ENCODE data around the gene NFIA. TPM values are rescaled to one million over a fixed set of nuclear protein-coding genes. Genes with fewer than 3 reads are reported as not detected.

The NFIA gene
- total RNA-seq, 3 donors from 2014 or later = 2.7 to 6.9 (median 5.8) TPM

DNA sequence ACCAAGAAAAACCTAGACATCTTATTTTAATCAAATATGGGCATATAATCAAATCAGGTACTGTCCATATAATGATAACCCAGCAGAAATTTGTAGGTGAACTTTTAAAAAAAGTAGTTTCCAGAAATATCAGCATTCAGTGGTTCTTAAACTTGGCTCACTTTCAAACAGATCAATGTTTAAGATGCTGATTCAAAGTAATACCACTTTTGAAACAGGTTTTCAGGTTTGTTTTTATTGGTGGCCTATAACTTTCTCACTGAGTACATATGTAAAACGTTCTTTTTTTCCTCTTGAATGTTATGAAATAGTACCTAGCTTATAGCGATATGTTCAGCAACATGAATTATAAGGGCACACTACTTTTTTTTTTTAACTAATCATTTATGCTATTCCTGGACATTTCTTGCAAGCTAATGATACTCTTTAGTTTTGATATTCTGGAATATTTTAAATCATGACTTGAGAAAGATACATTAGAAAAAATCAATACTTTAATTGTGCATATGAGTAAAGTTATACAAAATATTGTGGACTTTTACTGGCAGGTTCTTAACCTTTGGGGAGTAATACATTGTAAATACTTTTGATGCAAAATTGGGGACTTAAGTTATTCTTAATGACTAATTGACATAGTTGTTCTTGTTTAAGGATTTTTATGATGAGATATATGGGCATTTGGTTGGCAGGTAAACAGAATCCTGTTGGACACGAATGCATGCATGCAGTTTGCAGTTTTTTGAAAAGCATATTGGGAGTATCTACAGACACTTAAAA lies 3.0 kb downstream of the NFIA start:
- Mint-ChIP-seq H3K36me3 (ENCODE audit: insufficient read depth) (peaks cover 5% of the 10 kb centered on the region), H3K27me3 (ENCODE audit: low read depth) (peaks cover 9% of the 10 kb centered on the region), H3K9me3 (no peaks in the 10 kb centered on the region), H3K4me3 (no peak overlapping the region), H3K4me1 (ENCODE audit: low read depth) (peaks cover 19% of the 10 kb centered on the region)
- ATAC-seq (no peak), DNase-seq (no peak)

DNA sequence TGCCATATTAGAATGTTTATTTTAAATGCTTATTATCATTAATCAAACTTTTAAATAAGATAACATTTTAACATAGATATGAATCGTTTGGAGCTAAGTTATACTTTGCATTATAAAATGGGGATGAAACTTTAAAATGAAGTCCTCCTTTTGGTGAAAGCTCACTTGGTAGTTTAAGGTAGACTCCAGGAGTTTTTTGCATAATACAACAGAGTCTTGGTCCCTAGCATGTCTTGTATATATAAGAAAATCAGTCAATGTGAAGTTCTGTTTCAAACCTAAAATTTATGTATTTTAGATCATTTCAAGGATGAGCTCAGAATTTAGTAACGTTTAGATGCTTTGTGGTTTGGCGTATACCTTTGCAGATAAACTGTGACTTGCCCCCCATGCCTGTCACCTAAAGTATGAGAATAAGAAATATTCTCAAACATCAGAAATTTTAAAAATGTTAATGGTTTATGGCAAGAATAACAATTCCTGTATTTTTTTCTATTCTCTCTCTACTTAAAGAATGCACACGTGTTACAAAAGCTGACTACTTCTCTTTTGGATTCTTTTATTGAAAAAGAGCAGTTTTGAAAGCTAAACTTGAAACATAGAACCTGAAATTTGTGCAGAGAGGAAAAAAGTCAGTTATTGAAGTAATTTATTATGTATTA lies 3.8 kb downstream of the NFIA start:
- ATAC-seq (no peak), DNase-seq (no peak)
- Mint-ChIP-seq H3K4me1 (ENCODE audit: low read depth) (peaks cover 12% of the 10 kb centered on the region), H3K36me3 (ENCODE audit: insufficient read depth) (peaks cover 5% of the 10 kb centered on the region), H3K9me3 (no peaks in the 10 kb centered on the region), H3K27me3 (ENCODE audit: low read depth) (peaks cover 6% of the 10 kb centered on the region), H3K4me3 (no peak overlapping the region)

DNA sequence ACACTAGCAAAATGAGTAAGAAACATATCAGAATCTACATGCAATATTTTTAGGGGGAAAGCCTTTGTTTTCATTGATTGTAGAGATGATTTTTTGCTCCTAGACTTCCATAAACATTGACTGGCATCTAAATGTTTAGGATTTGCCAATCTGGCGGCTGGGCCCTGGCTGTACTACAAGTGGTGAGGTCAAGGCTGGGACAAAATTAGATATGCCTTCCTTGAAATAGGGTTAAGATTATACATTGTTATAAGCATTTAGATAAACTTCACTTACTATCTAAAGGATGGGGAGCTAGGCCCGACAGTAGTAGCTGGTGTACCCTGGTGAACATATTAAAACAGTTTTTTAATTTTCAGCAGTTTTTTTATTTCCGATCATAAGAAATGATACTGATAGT lies 5.2 kb downstream of the NFIA start:
- Mint-ChIP-seq H3K4me1 (ENCODE audit: low read depth) (peaks cover 5% of the 10 kb centered on the region), H3K36me3 (ENCODE audit: insufficient read depth) (peaks cover 5% of the 10 kb centered on the region), H3K4me3 (no peak overlapping the region), H3K27me3 (ENCODE audit: low read depth) (peaks cover 6% of the 10 kb centered on the region), H3K9me3 (no peaks in the 10 kb centered on the region)
- ATAC-seq (no peak), DNase-seq (no peak)

DNA sequence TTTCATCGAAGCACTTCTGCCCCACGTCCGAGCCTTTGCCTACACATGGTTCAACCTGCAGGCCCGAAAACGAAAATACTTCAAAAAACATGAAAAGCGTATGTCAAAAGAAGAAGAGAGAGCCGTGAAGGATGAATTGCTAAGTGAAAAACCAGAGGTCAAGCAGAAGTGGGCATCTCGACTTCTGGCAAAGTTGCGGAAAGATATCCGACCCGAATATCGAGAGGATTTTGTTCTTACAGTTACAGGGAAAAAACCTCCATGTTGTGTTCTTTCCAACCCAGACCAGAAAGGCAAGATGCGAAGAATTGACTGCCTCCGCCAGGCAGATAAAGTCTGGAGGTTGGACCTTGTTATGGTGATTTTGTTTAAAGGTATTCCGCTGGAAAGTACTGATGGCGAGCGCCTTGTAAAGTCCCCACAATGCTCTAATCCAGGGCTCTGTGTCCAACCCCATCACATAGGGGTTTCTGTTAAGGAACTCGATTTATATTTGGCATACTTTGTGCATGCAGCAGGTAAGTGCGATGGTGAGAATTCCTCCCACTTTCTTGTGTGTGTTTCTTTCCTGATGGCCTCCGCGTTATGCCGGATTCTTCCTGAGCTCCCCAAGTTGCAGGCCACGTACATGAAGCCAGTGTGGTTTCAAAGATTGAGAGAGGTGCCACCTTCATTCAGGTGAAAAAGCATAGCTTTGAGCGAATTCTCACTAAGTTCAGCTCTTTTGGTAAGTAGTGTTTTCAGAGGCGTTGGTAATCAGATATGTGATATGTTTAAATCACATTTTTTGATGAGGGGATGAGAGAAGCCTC lies 6.0 kb downstream of the NFIA start:
- Mint-ChIP-seq H3K36me3 (ENCODE audit: insufficient read depth) (peaks cover 5% of the 10 kb centered on the region), H3K4me3 (no peak overlapping the region), H3K4me1 (ENCODE audit: low read depth) (peaks cover 5% of the 10 kb centered on the region), H3K27me3 (ENCODE audit: low read depth) (peaks cover 6% of the 10 kb centered on the region), H3K9me3 (no peaks in the 10 kb centered on the region)
- DNase-seq = no peak
- no peak for ATAC-seq

DNA sequence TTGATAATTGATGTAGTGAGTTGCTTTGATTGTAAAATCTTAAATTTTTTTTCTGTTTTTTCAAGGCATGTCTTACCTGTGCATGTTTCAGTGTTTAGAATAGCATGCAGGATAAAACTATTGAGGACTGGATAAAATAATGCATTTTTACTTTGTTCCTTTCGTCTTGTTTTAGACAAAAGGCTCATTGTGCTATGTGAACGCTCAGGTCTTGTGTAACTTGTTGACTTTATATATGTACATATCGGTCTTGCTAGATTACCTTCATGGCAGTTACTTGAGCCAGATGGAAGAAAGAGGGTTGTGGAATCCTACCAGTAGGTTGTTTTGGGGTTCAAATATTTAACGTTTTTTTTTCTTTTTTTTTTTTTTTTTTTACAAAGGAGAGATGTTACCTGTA lies 7.0 kb downstream of the NFIA start:
- ATAC-seq = no peak
- DNase-seq = no peak
- no peaks in the 10 kb centered on the region for H3K4me1 Mint-ChIP-seq (ENCODE audit: low read depth)
- peaks cover 1% of the 10 kb centered on the region for H3K27me3 Mint-ChIP-seq (ENCODE audit: low read depth)
- H3K36me3 Mint-ChIP-seq (ENCODE audit: insufficient read depth) = peaks cover 5% of the 10 kb centered on the region
- H3K4me3 Mint-ChIP-seq = no peak overlapping the region
- no peaks in the 10 kb centered on the region for H3K9me3 Mint-ChIP-seq

DNA sequence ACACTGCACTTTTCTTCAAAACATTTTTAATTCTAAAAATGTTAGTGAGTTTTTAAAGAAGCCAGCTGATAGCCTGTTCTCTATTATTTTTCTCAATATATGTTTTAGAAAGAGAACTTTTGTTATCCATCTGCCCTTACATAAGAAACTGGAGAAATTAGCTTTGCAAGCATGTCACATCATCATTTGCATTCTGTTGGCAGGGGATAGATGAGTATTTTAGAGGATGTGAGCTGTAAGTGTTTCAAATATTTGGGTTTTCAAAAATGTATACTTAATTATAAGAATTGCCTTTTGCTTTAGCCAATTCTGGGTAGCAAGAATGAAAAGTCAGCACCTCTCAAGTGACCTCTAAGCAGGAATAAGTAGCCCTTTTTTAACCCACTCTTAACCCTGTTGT lies 7.4 kb downstream of the NFIA start:
- ATAC-seq (no peak), DNase-seq (no peak)
- H3K4me1 Mint-ChIP-seq (ENCODE audit: low read depth) = no peaks in the 10 kb centered on the region
- no peaks in the 10 kb centered on the region for H3K9me3 Mint-ChIP-seq
- H3K27me3 Mint-ChIP-seq (ENCODE audit: low read depth) = no peaks in the 10 kb centered on the region
- no peak overlapping the region for H3K4me3 Mint-ChIP-seq
- peaks cover 5% of the 10 kb centered on the region for H3K36me3 Mint-ChIP-seq (ENCODE audit: insufficient read depth)

DNA sequence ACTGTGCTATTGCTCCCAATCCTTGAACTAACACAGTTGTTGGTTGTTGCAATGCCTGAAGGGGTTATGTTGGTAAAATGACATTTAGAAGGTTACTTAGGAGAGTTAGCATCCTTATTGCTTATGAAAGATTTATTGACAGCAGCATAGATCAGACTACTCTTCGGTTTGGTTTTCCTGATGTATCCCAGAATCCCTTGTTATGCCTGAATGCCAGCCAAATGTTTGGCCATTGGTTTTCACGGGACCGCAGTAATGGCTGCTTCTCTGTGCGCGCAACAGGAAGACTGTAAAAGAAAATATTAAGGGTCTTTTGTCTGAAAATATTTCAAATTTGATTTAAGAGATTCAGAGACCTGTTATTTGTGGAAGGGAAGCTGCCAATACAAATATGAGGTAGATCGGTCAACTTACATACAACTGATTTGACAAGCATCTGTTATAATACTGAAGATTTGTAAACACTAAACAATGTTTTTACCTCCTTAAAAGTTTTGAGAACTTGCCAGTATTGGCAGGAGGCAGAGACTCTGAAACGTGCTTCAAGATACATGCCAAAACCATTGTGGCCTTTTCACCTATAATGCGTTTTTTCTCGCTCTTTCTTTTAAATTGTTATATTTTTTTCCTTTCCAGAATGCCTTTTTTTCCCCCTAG lies 8.3 kb downstream of the NFIA start:
- ATAC-seq (no peak), DNase-seq (no peak)
- Mint-ChIP-seq H3K27me3 (ENCODE audit: low read depth) (no peaks in the 10 kb centered on the region), H3K36me3 (ENCODE audit: insufficient read depth) (peaks cover 5% of the 10 kb centered on the region), H3K4me1 (ENCODE audit: low read depth) (no peaks in the 10 kb centered on the region), H3K4me3 (no peak overlapping the region), H3K9me3 (no peaks in the 10 kb centered on the region)

DNA sequence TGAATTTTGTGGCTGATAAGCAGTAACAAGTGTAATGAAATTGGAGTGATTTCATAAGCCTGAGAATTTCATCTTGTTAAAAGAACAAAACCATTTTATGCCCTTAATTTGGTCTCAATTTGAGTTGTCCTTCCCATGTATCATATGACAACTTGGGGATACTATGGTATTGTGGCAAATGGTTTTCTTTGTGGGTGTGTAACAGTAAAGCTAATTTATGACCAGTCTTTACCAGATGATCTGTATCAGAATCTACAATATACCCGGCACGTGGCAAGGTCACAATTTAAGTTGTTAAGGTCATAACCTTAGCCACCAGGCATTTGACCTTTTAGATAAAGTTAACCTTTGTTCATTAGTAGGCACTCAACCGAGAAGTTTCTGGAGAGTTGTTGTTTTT lies 9.1 kb downstream of the NFIA start:
- DNase-seq = no peak
- no peak overlapping the region for H3K4me3 Mint-ChIP-seq
- ATAC-seq = no peak
- H3K4me1 Mint-ChIP-seq (ENCODE audit: low read depth) = no peaks in the 10 kb centered on the region
- no peaks in the 10 kb centered on the region for H3K27me3 Mint-ChIP-seq (ENCODE audit: low read depth)
- H3K36me3 Mint-ChIP-seq (ENCODE audit: insufficient read depth) = peaks cover 5% of the 10 kb centered on the region
- H3K9me3 Mint-ChIP-seq = no peaks in the 10 kb centered on the region

DNA sequence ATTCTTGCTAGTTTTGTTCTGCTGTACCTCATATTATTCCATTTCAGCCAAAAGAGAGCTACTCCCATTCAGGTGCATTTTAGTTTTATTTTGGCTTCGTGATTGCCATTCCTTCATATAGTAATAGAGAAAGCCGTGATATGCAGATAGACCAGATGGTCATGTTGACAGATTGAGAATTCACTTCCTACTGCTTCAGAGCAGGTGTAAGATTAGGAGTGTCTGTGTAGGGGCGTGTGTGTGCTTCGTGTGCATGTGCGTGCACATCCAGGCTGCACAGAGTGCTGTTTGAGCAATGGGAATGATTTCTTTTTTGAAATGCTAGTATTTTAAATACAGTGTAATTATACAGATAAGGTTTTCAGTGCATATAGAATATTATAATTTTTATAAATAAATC lies 10.3 kb downstream of the NFIA start:
- ATAC-seq (no peak), DNase-seq (no peak)
- Mint-ChIP-seq H3K4me3 (no peak overlapping the region), H3K27me3 (ENCODE audit: low read depth) (no peaks in the 10 kb centered on the region), H3K4me1 (ENCODE audit: low read depth) (no peaks in the 10 kb centered on the region), H3K36me3 (ENCODE audit: insufficient read depth) (peaks cover 5% of the 10 kb centered on the region), H3K9me3 (no peaks in the 10 kb centered on the region)

DNA sequence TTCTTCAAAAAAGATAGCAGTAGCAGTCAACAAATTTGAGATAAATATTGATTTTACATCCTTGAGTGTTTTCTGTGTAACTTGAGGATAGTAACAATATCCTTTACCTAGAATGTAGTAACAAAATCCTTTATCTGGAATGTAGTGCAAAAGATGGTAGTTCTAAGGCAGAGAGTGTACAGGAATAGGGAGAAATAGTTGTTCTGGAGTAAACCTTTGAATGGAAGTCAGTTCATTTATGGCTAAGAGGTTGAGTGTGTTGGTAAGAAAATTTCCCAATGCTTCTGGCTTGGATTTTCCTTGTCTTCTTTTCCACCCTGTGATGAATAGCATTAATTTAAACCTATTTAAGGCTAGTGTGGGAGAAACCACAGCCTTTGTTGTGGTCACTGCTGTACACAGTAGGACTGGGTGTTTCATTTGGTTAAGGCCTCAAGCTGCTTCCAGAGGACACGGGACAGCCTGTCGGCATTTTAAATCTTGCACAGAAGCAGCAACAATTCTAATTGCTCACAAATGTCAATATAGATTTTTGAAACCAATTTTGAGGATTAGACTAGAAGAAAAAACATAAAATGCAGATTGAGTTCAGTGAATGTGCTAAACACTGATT lies 11.3 kb downstream of the NFIA start:
- DNase-seq (no peak), ATAC-seq (no peak)
- Mint-ChIP-seq H3K27me3 (ENCODE audit: low read depth) (no peaks in the 10 kb centered on the region), H3K4me3 (no peak overlapping the region), H3K36me3 (ENCODE audit: insufficient read depth) (peaks cover 2% of the 10 kb centered on the region), H3K9me3 (no peaks in the 10 kb centered on the region), H3K4me1 (ENCODE audit: low read depth) (no peaks in the 10 kb centered on the region)

DNA sequence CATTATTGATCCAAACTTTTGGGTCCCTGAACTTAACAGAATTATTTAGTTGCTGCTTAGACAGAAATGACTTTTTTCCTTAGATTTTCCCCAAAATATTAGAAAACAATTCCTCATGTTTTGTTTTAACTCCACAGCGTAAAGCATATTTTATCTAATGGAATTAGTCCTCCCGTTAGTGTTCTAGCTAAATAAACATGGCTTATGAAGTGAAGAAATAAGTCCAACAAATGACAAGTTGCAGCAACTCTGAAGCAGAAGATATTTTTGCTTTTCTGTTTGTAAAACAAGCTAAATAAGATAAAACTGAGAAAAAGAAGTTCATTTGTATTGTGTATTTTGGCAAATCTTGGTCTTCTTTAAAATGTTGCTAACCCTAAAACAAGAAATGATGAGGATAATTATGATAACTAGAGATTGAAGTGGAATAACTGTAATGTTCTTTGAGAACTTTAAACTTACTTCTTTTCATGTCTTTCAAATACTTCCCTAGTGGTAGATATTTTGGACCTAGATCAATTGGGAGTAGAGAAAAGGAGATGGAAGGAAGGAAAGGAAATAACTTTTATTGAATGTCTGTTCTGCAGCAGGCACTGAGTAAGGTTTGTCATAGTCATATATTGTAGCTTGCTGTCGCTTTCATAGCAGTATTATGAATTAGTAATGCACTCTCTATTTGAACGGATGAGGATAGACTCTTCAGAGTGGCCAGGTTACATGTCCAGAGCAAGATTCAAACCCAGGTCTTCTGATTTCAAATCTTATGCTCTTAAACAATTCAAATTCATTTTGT lies 12.5 kb downstream of the NFIA start:
- no peak for DNase-seq
- no peaks in the 10 kb centered on the region for H3K36me3 Mint-ChIP-seq (ENCODE audit: insufficient read depth)
- no peak overlapping the region for H3K4me3 Mint-ChIP-seq
- no peaks in the 10 kb centered on the region for H3K9me3 Mint-ChIP-seq
- no peaks in the 10 kb centered on the region for H3K4me1 Mint-ChIP-seq (ENCODE audit: low read depth)
- H3K27me3 Mint-ChIP-seq (ENCODE audit: low read depth) = no peaks in the 10 kb centered on the region
- no peak for ATAC-seq

DNA sequence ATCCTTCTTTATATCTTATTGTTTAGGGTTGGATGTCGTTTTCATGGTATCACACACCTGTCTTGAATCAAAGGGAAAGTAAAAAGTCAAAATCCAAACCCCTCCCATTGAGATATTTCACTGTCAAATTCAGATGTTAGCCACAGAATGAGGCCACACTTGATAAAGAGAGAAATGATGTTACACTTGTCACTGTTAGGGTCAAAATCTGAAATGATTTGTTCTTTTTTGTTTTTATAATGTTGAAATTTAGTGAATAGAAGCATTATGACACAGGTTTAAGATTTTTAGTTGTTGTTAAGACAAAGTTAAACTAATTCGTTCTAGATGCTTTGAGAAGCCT lies 13.1 kb downstream of the NFIA start:
- DNase-seq = no peak
- Mint-ChIP-seq H3K4me3 (no peak overlapping the region), H3K4me1 (ENCODE audit: low read depth) (no peaks in the 10 kb centered on the region), H3K36me3 (ENCODE audit: insufficient read depth) (no peaks in the 10 kb centered on the region), H3K27me3 (ENCODE audit: low read depth) (no peaks in the 10 kb centered on the region), H3K9me3 (no peaks in the 10 kb centered on the region)
- no peak for ATAC-seq

DNA sequence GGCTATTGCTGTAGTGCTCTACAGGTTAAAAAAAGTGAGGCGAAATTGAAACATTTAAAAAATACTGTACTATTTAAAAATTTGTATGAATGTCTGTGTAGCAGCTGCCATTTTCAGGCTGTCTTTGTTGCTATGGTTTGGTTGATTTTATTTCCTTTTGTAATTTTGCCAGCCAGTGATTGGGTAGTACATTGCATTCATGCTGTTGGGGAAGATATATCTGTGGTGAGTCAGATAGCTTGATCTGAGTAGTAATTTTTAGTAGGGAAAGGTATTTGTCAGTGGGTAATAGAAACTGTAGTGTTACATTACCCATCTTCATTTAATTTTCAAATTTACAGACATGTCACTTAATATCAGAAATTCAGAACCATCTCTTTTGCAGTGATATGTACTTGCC lies 15.0 kb downstream of the NFIA start:
- no peaks in the 10 kb centered on the region for H3K4me1 Mint-ChIP-seq (ENCODE audit: low read depth)
- no peaks in the 10 kb centered on the region for H3K9me3 Mint-ChIP-seq
- ATAC-seq (no peak), DNase-seq (no peak)
- H3K27me3 Mint-ChIP-seq (ENCODE audit: low read depth) = no peaks in the 10 kb centered on the region
- H3K36me3 Mint-ChIP-seq (ENCODE audit: insufficient read depth) = no peaks in the 10 kb centered on the region
- H3K4me3 Mint-ChIP-seq = no peak overlapping the region

Measured in activated T-cell treated with anti-CD3 and anti-CD28 coated beads, Interleukin-2, amount 50 U/mL, for 4 hours (primary cell).